ENCODE results near the gene NAE1. TPM values are rescaled to one million over a fixed set of nuclear protein-coding genes. Genes with fewer than 3 reads are reported as not detected.

Gene NAE1
- total and polyA plus RNA-seq, 2 experiments from 2014 or later, result 39.5 to 97.8 TPM

DNA sequence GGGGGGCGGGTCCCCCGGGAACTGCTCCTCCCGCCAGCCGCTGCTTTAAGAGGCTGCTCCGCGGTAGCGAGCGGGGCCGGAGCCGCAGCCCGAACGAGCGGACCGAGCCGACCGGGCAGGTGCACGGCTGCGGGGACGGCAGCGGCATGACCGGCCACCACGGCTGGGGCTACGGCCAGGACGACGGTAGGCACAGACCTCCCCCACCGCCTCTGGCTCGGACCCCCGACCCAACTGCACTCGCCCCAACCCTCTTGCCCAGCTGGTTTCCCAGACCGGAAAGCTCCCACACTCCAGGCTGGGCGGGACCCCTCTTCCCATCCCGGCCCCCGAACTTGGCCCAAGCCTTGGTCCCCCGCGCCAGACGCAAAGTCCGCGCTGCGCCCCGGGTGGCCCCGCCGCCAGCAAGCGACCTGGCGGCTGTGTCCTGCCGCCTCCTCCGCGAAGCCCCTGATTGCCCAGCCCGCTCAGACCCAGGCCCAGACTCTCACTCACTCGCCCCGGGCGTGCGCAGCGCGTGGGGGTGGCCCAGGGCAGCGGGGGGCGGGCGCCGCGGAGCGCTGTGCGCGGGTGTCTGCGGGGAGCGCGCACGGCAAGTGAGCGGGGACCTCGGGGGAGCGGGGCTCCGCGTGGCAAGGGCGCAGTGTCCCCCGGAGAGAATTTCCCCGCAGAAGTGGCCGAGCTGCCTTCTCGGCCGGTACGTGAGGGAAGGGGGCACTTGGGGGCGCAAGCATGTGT, 13.7 kb upstream of the NAE1 start, which contains the start of gene CA7:
Gene CA7 (plus strand): TSS at position 73 of the 738 bp plus-strand sequence. CDS start 74 bp downstream, at position 147.
- peak within 1 kb of the TSS; percentile 38 for H3K4me3 ChIP-seq
- H3K27me3 ChIP-seq, result peaks cover 81% of the 10 kb centered on the region
- peak in 1 of 2 donors; percentile 23 for DNase-seq (ENCODE audit: low read depth in 1 of 2, low spot score in 1 of 2)
- H3K27ac ChIP-seq, result no peak within 1 kb of the TSS
- H3K36me3 ChIP-seq, result no peaks in the 10 kb centered on the region
- TF ChIP-seq, protein P1, sequence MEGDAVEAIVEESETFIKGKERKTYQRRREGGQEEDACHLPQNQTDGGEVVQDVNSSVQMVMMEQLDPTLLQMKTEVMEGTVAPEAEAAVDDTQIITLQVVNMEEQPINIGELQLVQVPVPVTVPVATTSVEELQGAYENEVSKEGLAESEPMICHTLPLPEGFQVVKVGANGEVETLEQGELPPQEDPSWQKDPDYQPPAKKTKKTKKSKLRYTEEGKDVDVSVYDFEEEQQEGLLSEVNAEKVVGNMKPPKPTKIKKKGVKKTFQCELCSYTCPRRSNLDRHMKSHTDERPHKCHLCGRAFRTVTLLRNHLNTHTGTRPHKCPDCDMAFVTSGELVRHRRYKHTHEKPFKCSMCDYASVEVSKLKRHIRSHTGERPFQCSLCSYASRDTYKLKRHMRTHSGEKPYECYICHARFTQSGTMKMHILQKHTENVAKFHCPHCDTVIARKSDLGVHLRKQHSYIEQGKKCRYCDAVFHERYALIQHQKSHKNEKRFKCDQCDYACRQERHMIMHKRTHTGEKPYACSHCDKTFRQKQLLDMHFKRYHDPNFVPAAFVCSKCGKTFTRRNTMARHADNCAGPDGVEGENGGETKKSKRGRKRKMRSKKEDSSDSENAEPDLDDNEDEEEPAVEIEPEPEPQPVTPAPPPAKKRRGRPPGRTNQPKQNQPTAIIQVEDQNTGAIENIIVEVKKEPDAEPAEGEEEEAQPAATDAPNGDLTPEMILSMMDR (IDR thresholded peaks at IDR 0.05; ENCODE audit: low read depth, low read length), result no peak
- peaks cover 6% of the 10 kb centered on the region for H3K4me1 ChIP-seq (ENCODE audit: low read depth)
- H3K9me3 ChIP-seq (ENCODE audit: low read depth), result no peaks in the 10 kb centered on the region

DNA sequence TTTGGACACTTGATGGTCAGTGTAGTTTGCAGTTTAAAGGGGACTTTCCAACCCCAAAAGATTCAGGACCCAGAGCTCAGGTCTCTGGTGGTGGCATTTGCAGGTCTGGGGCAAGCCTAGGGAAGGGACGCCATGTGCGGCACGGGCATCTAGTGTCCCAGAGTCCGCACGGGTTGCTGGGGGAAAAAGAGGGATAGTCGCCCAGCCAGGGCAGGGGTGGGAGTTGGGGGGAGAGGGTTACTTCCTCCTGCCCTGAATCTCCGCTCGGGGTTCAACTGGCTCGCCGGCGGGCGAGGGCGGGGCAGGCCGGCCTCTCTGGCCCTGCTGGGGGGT, 13.2 kb upstream of the NAE1 start:
- Histone ChIP-seq H3K36me3 (no peaks in the 10 kb centered on the region), H3K27me3 (peaks cover 81% of the 10 kb centered on the region), H3K27ac (no peak overlapping the region), H3K4me1 (ENCODE audit: low read depth) (peaks cover 6% of the 10 kb centered on the region), H3K4me3 (peak overlapping the region; percentile 38), H3K9me3 (ENCODE audit: low read depth) (no peaks in the 10 kb centered on the region)
- DNase-seq (ENCODE audit: low read depth in 1 of 2, low spot score in 1 of 2), result no peak
- TF ChIP-seq, protein P1 (IDR thresholded peaks at IDR 0.05; ENCODE audit: low read depth, low read length), result no peak

DNA sequence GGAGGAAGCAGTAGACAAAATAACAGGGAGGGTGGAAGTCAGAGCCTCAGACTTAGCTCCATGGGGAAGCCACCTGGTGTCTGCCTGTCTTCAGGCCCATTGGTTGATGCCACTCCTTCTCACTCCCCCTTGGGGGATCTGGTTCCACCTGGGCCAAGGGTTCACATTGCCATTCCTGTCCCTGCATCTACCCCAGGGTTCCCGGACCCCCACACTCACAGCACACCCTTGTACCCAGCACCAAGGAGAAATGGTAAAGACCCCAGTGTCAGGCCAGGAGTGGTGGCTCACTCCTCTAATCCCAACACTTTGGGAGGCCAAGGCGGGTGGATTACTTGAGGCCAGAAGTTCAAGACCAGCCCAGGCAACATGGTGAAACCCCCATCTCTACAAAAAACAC, 12.4 kb upstream of the NAE1 start:
- H3K27ac ChIP-seq, result no peak overlapping the region
- DNase-seq (ENCODE audit: low read depth in 1 of 2, low spot score in 1 of 2), result no peak
- H3K4me1 ChIP-seq (ENCODE audit: low read depth), result peaks cover 6% of the 10 kb centered on the region
- TF ChIP-seq, protein P1 (IDR thresholded peaks at IDR 0.05; ENCODE audit: low read depth, low read length), result no peak
- H3K27me3 ChIP-seq, result peaks cover 84% of the 10 kb centered on the region
- H3K4me3 ChIP-seq, result no peak overlapping the region
- H3K36me3 ChIP-seq, result no peaks in the 10 kb centered on the region
- no peaks in the 10 kb centered on the region for H3K9me3 ChIP-seq (ENCODE audit: low read depth)

DNA sequence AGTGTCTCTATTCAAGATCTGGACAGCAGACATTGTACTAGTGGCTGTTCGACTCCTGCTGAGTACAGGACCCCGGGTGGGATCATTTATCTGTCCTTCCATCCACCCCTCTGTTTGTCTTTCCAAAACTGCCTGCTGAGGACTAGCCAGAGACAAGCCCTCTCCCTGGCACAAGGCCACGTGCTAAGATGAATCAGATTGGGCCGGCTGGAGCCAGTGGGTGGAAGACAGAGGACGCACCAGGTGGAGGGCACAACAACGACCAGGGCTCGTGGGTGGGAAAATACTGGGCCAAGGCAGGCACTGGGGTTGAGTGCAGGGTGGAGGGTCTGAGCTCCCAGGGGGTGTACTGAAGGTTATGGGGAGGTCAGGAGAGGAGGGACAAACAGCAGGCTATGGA, 12.0 kb upstream of the NAE1 start:
- H3K27me3 ChIP-seq, result peaks cover 82% of the 10 kb centered on the region
- H3K4me1 ChIP-seq (ENCODE audit: low read depth), result peaks cover 6% of the 10 kb centered on the region
- no peaks in the 10 kb centered on the region for H3K36me3 ChIP-seq
- H3K27ac ChIP-seq, result no peak overlapping the region
- H3K9me3 ChIP-seq (ENCODE audit: low read depth), result no peaks in the 10 kb centered on the region
- TF ChIP-seq, protein P1 (IDR thresholded peaks at IDR 0.05; ENCODE audit: low read depth, low read length), result no peak
- no peak for DNase-seq (ENCODE audit: low read depth in 1 of 2, low spot score in 1 of 2)
- H3K4me3 ChIP-seq, result no peak overlapping the region

DNA sequence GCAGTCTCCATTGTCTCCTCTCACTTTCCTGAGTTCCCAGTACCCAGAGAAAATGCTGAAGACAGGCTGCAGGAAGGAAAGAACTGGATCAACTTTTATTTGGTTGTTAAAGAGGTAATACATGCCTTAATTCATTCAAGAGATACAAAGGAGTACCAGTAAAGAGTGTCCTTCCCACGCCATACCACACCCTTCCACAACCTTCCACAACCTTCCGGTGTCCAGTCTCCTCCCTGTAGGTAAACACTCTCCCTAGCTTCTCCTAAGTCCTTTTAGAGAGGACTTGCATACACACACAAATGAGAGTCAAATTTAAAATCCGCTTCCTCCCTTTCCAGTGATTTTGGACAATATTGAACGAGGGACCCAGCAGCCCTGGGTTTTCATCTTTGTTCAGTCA, 10.6 kb upstream of the NAE1 start:
- Histone ChIP-seq H3K36me3 (no peaks in the 10 kb centered on the region), H3K9me3 (ENCODE audit: low read depth) (no peaks in the 10 kb centered on the region), H3K4me1 (ENCODE audit: low read depth) (peaks cover 6% of the 10 kb centered on the region), H3K4me3 (no peak overlapping the region), H3K27me3 (peaks cover 68% of the 10 kb centered on the region), H3K27ac (no peak overlapping the region)
- no peak for DNase-seq (ENCODE audit: low read depth in 1 of 2, low spot score in 1 of 2)
- TF ChIP-seq, protein P1 (IDR thresholded peaks at IDR 0.05; ENCODE audit: low read depth, low read length), result no peak

All from cardiac muscle cell (in vitro differentiated cells and primary cell).